CD1c-positive myeloid dendritic cell (primary cell): Measurements from ENCODE around the gene CORO6.

Experiments used
- DNase-seq: peaks from one replicate; pipeline ENCODE4 v3.0.0-alpha.2; 2016; ENCODE audit errors: extremely low spot score

CORO6 gene

GRCh38 chr17:29591737-29592608 lies 30.7 kb downstream of the CORO6 start:
- peak; percentile 75 for DNase-seq

GRCh38 chr17:29591146-29591736 lies 31.5 kb downstream of the CORO6 start:
- DNase-seq: peak; percentile 48

DNA sequence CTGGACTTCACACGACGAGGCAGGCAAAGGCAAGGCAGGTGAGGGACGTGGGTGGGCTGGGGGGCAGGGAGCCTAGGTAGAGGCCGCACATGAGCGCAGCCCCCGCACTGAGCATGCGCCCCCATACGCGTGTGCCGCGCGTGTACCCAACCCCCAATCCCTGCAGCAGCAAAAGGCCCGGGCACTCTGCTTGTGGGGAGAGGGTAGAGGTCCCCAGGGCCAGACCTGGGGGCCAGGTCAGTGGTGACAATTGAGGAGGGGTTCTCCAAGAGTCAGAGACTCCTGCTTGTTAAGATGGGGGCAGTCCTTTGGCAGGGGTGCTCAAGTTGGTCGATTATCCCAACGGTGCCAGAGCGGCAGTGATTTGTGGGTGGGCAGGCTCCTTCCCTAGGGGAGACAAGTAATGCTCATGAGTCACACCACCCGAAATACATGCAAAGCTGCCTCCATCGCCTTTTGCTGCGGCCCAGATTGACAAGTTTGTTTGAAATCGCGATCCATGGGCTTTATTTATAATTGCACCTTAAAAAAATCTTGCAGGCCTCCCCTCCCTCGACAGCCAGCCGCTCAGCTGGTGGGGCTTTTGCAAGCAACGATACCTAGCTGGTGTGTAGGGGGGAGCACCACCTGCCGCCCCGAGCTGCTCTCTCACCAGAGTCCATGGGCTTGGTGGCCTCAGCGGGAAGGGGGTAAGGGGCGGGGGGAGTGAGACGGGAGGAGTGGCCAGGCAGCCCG lies 32.1 kb downstream of the CORO6 start:
- peak; percentile 56 for DNase-seq

DNA sequence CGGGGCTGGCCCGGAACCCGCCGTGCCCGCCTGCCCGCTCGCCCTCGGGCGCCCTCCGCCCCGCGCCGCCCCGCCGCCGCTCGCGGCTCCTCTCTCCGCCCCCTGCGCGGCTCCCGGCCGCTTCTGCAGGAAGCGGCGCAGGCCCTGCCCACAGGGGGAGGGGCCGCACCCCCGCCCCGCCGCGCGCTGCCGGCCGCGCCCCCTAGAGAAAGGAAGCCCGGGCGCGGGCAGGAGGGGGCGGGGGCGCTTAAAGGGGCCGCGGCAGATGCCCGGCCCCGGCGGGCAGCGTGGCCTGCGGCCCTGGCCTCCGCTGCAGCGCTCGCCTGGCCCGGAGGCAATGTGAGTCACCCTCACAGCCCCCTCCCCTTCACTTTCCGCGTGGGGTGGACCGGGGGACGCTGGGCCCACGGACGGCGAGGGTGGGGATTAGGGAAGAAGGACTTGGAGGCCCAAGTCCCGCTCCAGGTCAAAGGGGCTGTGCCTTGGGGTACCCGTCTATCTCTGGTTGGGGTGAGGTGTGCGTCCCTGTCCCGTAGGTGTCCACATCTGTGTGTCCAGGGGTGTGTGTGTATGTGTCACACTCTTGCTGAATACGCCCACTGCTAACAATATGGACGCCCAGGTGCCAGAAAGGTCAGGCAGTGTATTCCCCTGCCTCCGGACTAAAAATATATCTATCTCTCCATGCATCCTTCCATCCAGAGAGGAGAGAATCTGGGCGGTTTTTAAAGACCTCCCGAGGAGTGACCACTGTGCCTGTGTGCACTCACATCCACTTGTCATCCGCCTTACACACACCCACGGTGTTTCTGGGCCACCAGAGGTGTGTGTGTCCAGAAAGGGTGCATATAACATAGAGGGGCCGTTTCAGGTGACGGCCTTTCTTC lies 32.9 kb downstream of the CORO6 start, which contains the start of gene GIT1:
Gene GIT1 (minus strand): TSS at position 125 of the 887 bp plus-strand sequence. CDS start 270 bp downstream, outside the sequence.
- peak; percentile 96 for DNase-seq

DNA sequence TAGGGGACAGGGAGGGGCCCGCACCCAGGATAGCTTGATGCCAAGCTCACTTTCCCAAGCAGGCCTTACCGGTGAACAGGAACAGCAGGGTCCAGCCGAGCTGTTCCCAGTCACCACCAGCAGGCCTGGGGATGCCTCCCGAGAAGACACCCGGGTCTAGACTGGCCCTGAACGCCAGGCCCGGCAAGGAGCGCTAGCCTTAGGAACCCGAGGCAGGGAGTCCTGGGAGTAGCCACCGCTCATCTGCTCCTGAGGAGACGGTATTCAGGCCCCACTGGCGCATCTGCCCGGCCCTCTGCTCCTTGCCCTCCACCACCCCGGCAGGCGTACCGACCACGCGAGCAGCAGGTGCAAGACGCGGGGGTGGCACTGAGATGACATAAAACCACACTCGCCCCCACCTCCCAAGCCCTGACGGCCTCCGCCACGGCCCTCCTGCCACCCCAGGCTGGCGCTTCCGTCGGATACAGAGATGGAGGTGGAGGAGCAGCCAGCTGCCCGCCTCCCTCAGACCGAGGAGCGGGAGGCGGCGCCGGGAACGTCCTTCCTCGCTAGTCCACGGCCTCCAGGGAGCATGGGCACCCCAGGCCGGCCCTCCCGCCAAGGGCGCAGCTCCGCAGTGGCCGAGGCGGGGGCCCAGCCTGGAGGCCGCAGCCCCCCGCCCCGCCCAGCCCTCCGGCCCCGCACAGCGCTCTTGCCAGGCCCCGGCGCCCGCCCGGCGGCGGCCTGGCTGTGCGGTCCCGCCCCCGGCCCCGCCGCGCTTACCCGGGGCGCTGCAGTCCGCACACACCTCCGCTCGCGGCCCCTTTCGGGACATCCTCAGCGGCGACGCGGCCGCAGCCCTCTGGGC lies 33.9 kb downstream of the CORO6 start:
- peak; percentile 44 for DNase-seq

GRCh38 chr17:29588017-29588561 lies 34.6 kb downstream of the CORO6 start:
- DNase-seq: peak; percentile 28

DNA sequence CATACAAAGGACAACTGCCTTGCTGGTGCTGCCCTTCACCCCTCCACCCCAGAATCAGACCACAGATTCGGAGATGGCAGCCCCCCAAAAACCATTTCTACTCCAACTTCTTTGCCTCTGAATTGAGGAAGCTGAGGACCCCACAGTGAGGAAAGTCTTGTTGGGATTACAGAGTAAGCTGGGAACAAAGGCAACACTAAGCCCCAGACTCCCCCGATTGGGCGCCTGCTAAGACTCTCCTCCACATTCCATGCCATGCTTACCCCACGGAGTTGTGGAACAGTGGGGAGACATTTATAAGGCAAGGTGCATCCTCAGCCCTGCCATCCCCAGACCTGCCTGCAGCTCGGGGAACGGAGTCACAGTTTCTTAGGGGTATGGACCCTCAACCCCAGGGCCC lies 35.1 kb downstream of the CORO6 start:
- no peak for DNase-seq

- DNase-seq: peak; percentile 38
These were observed 35.8 kb downstream of the CORO6 start for GRCh38 chr17:29586676-29587469.

DNA sequence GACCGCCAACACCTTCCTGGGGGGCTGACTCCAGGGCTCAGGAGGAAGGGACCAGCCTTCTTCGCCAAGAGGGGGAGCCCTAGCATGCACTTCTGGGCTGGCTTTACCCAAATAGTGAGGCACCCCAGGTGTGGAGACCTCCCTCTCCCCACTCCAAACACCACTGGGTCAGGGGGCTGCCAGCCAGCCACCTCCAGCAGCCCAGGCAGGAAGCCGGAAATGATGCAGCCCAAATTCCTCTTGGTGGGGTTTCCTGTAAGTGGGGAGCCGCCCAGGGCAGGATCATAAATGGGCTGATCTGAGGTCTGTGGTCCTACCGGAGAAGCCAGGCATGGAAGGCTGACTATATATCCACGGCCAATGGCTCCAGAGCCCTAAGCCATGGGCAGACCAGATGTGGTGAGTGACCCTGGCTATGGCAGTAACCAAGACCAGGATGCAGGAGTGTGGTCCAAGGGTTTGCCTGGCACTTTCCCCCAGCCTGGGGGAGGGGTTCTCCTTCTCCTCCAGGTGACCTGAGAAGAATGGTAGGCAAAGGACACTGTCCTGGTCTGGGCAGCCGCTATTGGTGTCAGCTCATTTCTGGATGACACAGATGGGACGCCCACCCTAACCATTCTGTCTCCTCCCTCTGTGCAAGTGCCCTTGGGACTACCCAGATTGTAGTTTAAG lies 37.5 kb downstream of the CORO6 start:
- DNase-seq: no peak

- DNase-seq: peak; percentile 58
These were observed 38.1 kb downstream of the CORO6 start for GRCh38 chr17:29584452-29585079.

GRCh38 chr17:29583324-29584248 lies 39.1 kb downstream of the CORO6 start:
- DNase-seq: no peak

- DNase-seq: no peak
These were observed 39.9 kb downstream of the CORO6 start for GRCh38 chr17:29582772-29583171.

DNA sequence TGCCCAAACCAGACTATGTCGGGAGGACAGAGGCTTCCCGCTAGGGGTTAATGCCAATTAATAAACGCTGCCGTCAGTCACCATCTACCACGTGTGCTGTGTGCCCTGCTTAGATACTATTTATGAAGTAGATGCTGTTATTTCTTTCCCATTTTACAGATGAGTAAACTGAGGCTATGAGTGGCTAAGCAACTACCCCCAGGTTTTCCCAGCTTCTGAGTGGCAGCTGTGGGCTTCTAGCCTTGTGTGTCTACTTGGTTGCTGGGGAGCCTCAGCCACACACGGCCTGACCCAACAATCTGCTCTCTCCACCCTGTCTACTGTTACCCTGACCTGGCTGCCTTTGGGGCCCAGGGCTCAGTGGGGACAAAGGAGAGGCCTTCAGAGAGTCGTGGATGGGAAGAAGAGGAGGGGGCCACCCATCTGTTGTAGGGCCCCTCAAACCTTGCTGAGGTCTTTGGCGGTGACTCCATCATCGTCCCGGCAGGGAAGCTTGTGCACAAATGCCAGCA lies 40.4 kb downstream of the CORO6 start:
- DNase-seq: no peak

- DNase-seq: no peak
These were observed 41.0 kb downstream of the CORO6 start for GRCh38 chr17:29581583-29582253.

GRCh38 chr17:29579866-29580771 lies 42.6 kb downstream of the CORO6 start:
- peak; percentile 93 for DNase-seq
